Caki2 (cell line): ENCODE data around the gene KLK7. TPM values are rescaled to one million over a fixed set of nuclear protein-coding genes. Genes with fewer than 3 reads are reported as not detected.
A peak's percentile ranks its signal among the peaks of the same experiment; 100 is the strongest.

ENCODE experiments used
- DNase-seq: peaks from one replicate; pipeline ENCODE4 v3.0.0-alpha.2; 2015; ENCODE audit warnings: low read depth
- in situ Hi-C: cut with HindIII; loops from 2 replicates; pipeline ENCODE4 v1.10.0; 2016; ENCODE audit warnings: low sequenced_read_pairs, low pct_unique_long_range_greater_than_20kb, mixed read lengths
- total RNA-seq: library from RNA; depleted of rRNA; stranded (reverse); fragments of >200 nt; shearing (Covaris generic); gene quantifications from 2 replicates; pipeline ENCODE4 v1.2.3, GENCODE V29; 2014; ENCODE audit warnings: low replicate concordance; rRNA removed

The KLK7 gene
- total RNA-seq, 1 experiment from 2014 or later: not detected

GRCh38 chr19:50962245-50962644 lies 21.5 kb downstream of the KLK7 start:
- in situ Hi-C loops: no loop called here
- DNase-seq: peak; percentile 12

- no peak for DNase-seq
- in situ Hi-C loops: no loop called here
These were observed 23.8 kb downstream of the KLK7 start for GRCh38 chr19:50959731-50960500.

- DNase-seq: no peak
- in situ Hi-C loops: no loop called here
These were observed 26.1 kb downstream of the KLK7 start for GRCh38 chr19:50957587-50957986.

GRCh38 chr19:50952910-50953309 lies 30.8 kb downstream of the KLK7 start, which contains the start of gene KLK5:
KLK5 (minus strand) TSS chr19:50953038; CDS start chr19:50952657, 381 bp downstream.
- DNase-seq: no peak
- in situ Hi-C loops: no loop called here

GRCh38 chr19:50949861-50950260 lies 33.9 kb downstream of the KLK7 start:
- in situ Hi-C loops: no loop called here

GRCh38 chr19:50947123-50947522 lies 36.6 kb downstream of the KLK7 start:
- in situ Hi-C loops: no loop called here
- no peak for DNase-seq

More at GRCh38 chr19:50949861-50950260, 33.9 kb downstream of the KLK7 start:
- DNase-seq: no peak

- DNase-seq: no peak
- in situ Hi-C loops: no loop called here
These were observed 38.9 kb downstream of the KLK7 start for GRCh38 chr19:50944795-50945194.

- in situ Hi-C loops: no loop called here
These were observed 40.5 kb downstream of the KLK7 start for GRCh38 chr19:50943074-50943828.

GRCh38 chr19:50939596-50939995 lies 44.1 kb downstream of the KLK7 start:
- in situ Hi-C loops: no loop called here
- no peak for DNase-seq

More at GRCh38 chr19:50943074-50943828, 40.5 kb downstream of the KLK7 start:
- no peak for DNase-seq

- DNase-seq: peak; percentile 49
- in situ Hi-C loops: no loop called here
These were observed 50.1 kb downstream of the KLK7 start for GRCh38 chr19:50933640-50934039.

- in situ Hi-C loops: no loop called here
- DNase-seq: no peak
These were observed 51.0 kb downstream of the KLK7 start for GRCh38 chr19:50932690-50933083.

GRCh38 chr19:50932018-50932689 lies 51.6 kb downstream of the KLK7 start:
- in situ Hi-C loops: no loop called here
- DNase-seq: no peak

GRCh38 chr19:50931023-50931422 lies 52.7 kb downstream of the KLK7 start:
- DNase-seq: no peak
- in situ Hi-C loops: no loop called here

- DNase-seq: no peak
- in situ Hi-C loops: no loop called here
These were observed 54.9 kb downstream of the KLK7 start for GRCh38 chr19:50928831-50929230.

Other genes starting within 250 kb of the KLK7 start
- gene GPR32, start 213.5 kb downstream of the KLK7 start, total RNA-seq: not detected in 2 replicates
- not detected in 2 replicates for gene ACP4, start 193.5 kb downstream of the KLK7 start, total RNA-seq
- gene KLK1, start 160.1 kb downstream of the KLK7 start, total RNA-seq: not detected in 2 replicates
- not detected in 2 replicates for gene KLK15, start 150.3 kb downstream of the KLK7 start, total RNA-seq
- not detected in 2 replicates for gene KLK3, start 129.0 kb downstream of the KLK7 start, total RNA-seq
- gene KLK2, start 110.5 kb downstream of the KLK7 start, total RNA-seq: not detected in 2 replicates
- gene KLK4, start 72.5 kb downstream of the KLK7 start, total RNA-seq: not detected in 2 replicates
- not detected in 2 replicates for gene KLK5, start 30.9 kb downstream of the KLK7 start, total RNA-seq
- gene KLK6, start 14.3 kb downstream of the KLK7 start, total RNA-seq: not detected in 2 replicates
- gene KLK8, start 17.7 kb upstream of the KLK7 start, total RNA-seq: not detected in 2 replicates
- not detected in 2 replicates for gene KLK10, start 35.8 kb upstream of the KLK7 start, total RNA-seq
- gene KLK11, start 42.7 kb upstream of the KLK7 start, total RNA-seq: not detected in 2 replicates
- not detected in 2 replicates for gene KLK12, start 51.1 kb upstream of the KLK7 start, total RNA-seq
- not detected in 2 replicates for gene KLK13, start 81.2 kb upstream of the KLK7 start, total RNA-seq
- not detected in 2 replicates for gene KLK14, start 99.0 kb upstream of the KLK7 start, total RNA-seq
- 20.7 and 22.1 TPM in 2 replicates for gene CTU1, start 124.5 kb upstream of the KLK7 start, total RNA-seq
- gene SIGLEC9, start 141.0 kb upstream of the KLK7 start, total RNA-seq: 1.5 TPM in 1 of 2 replicates, not detected in the other
- gene SIGLEC7, start 158.4 kb upstream of the KLK7 start, total RNA-seq: not detected in 2 replicates
- gene CD33, start 241.2 kb upstream of the KLK7 start, total RNA-seq: not detected in 2 replicates